ENCODE data around the gene HADH. TPM values are rescaled to one million over a fixed set of nuclear protein-coding genes. Genes with fewer than 3 reads are reported as not detected.

HADH gene
- total RNA-seq, 2 donors from 2014 or later, result 32.5 to 53.0 TPM

DNA sequence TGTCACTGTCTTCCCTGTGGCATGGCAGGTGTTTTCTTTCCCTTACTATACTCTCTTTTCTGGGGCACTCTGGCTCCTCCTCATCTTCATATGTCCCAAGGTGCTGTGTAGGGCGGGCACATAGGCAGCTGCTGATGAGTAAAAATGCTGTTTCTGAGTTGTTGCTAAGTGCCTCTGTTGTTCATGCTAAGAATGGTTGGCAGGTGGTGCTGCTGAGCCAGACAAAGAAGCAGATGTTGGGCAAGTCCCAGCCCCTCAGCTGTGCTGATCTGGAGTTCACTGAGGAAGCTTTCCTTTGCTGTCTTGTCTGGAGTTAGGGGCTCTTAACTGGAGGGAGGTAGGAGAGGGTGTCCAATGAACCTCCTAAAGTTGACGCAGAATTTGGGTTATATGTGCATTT lies 40.6 kb downstream of the HADH start:
- no peak overlapping the region for H3K4me3 Mint-ChIP-seq
- no peak overlapping the region for H3K27ac ChIP-seq (ENCODE audit: low read depth, low read length)
- no peaks in the 10 kb centered on the region for H3K9me3 Mint-ChIP-seq
- WGBS, 2 experiments (ENCODE audit: insufficient coverage in 1 of 2, insufficient read length in 1 of 2), result 68% methylated on average over 2 of the region's 2 CpGs; no CpG with 5 or more reads in 1 of the 2 experiments
- no peak overlapping the region for H3K4me3 ChIP-seq (ENCODE audit: low read length)
- DNase-seq, result peak; percentile 82
- no peaks in the 10 kb centered on the region for H3K4me1 ChIP-seq (ENCODE audit: control insufficient read depth, insufficient read depth, low read length)
- no peak overlapping the region for H3K9ac ChIP-seq (ENCODE audit: extremely low read depth, low read length, poor library complexity, severe bottlenecking)
- no peaks in the 10 kb centered on the region for H3K4me1 Mint-ChIP-seq
- H3K27me3 Mint-ChIP-seq (ENCODE audit: insufficient read depth), result no peaks in the 10 kb centered on the region
- no peaks in the 10 kb centered on the region for H3K9me3 ChIP-seq (ENCODE audit: control insufficient read depth, low read length)
- H3K27ac Mint-ChIP-seq, result no peak overlapping the region
- H3K36me3 ChIP-seq (ENCODE audit: control insufficient read depth, insufficient read depth, low read length), result peaks cover 16% of the 10 kb centered on the region
- TF ChIP-seq, protein P1, sequence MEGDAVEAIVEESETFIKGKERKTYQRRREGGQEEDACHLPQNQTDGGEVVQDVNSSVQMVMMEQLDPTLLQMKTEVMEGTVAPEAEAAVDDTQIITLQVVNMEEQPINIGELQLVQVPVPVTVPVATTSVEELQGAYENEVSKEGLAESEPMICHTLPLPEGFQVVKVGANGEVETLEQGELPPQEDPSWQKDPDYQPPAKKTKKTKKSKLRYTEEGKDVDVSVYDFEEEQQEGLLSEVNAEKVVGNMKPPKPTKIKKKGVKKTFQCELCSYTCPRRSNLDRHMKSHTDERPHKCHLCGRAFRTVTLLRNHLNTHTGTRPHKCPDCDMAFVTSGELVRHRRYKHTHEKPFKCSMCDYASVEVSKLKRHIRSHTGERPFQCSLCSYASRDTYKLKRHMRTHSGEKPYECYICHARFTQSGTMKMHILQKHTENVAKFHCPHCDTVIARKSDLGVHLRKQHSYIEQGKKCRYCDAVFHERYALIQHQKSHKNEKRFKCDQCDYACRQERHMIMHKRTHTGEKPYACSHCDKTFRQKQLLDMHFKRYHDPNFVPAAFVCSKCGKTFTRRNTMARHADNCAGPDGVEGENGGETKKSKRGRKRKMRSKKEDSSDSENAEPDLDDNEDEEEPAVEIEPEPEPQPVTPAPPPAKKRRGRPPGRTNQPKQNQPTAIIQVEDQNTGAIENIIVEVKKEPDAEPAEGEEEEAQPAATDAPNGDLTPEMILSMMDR (conservative IDR thresholded peaks at IDR 0.05), result peak; percentile 79
- peaks cover 29% of the 10 kb centered on the region for H3K36me3 Mint-ChIP-seq (ENCODE audit: low read depth)
- H3K27me3 ChIP-seq (ENCODE audit: control insufficient read depth, insufficient read depth, low read length, poor library complexity, severe bottlenecking), result no peaks in the 10 kb centered on the region

- H3K4me1 Mint-ChIP-seq, result no peaks in the 10 kb centered on the region
- Histone ChIP-seq H3K27ac (ENCODE audit: low read depth, low read length) (no peak overlapping the region), H3K4me3 (ENCODE audit: low read length) (no peak overlapping the region), H3K4me1 (ENCODE audit: control insufficient read depth, insufficient read depth, low read length) (no peaks in the 10 kb centered on the region), H3K9ac (ENCODE audit: extremely low read depth, low read length, poor library complexity, severe bottlenecking) (no peak overlapping the region), H3K9me3 (ENCODE audit: control insufficient read depth, low read length) (no peaks in the 10 kb centered on the region), H3K36me3 (ENCODE audit: control insufficient read depth, insufficient read depth, low read length) (peaks cover 12% of the 10 kb centered on the region), H3K27me3 (ENCODE audit: control insufficient read depth, insufficient read depth, low read length, poor library complexity, severe bottlenecking) (no peaks in the 10 kb centered on the region)
- no peaks in the 10 kb centered on the region for H3K9me3 Mint-ChIP-seq
- H3K36me3 Mint-ChIP-seq (ENCODE audit: low read depth), result peaks cover 25% of the 10 kb centered on the region
- H3K4me3 Mint-ChIP-seq, result no peak overlapping the region
- 86 to 93% methylated on average over 1 to 4 of the region's 4 CpGs for WGBS, 2 experiments (ENCODE audit: insufficient coverage in 1 of 2, insufficient read length in 1 of 2)
- H3K27ac Mint-ChIP-seq, result no peak overlapping the region
- H3K27me3 Mint-ChIP-seq (ENCODE audit: insufficient read depth), result no peaks in the 10 kb centered on the region
- no peak for DNase-seq
- TF ChIP-seq, protein P1 (conservative IDR thresholded peaks at IDR 0.05), result no peak
Measured at GRCh38 chr4:108031427-108032083, 41.9 kb downstream of the HADH start.

GRCh38 chr4:108033348-108033747 lies 43.7 kb downstream of the HADH start:
- no peaks in the 10 kb centered on the region for H3K9me3 ChIP-seq (ENCODE audit: control insufficient read depth, low read length)
- H3K27me3 ChIP-seq (ENCODE audit: control insufficient read depth, insufficient read depth, low read length, poor library complexity, severe bottlenecking), result no peaks in the 10 kb centered on the region
- Mint-ChIP-seq H3K4me1 (no peaks in the 10 kb centered on the region), H3K27me3 (ENCODE audit: insufficient read depth) (no peaks in the 10 kb centered on the region), H3K9me3 (no peaks in the 10 kb centered on the region), H3K36me3 (ENCODE audit: low read depth) (peaks cover 21% of the 10 kb centered on the region), H3K27ac (no peak overlapping the region), H3K4me3 (no peak overlapping the region)
- no peak for DNase-seq
- H3K9ac ChIP-seq (ENCODE audit: extremely low read depth, low read length, poor library complexity, severe bottlenecking), result no peak overlapping the region
- no peak overlapping the region for H3K4me3 ChIP-seq (ENCODE audit: low read length)
- TF ChIP-seq, protein P1 (conservative IDR thresholded peaks at IDR 0.05), result no peak
- no peak overlapping the region for H3K27ac ChIP-seq (ENCODE audit: low read depth, low read length)
- no peaks in the 10 kb centered on the region for H3K4me1 ChIP-seq (ENCODE audit: control insufficient read depth, insufficient read depth, low read length)
- peaks cover 12% of the 10 kb centered on the region for H3K36me3 ChIP-seq (ENCODE audit: control insufficient read depth, insufficient read depth, low read length)
